HepG2 (cell line): ENCODE results near the gene STK24. TPM values are rescaled to one million over a fixed set of nuclear protein-coding genes. Genes with fewer than 3 reads are reported as not detected.
A peak's percentile ranks its signal among the peaks of the same experiment; 100 is the strongest.

Source experiments
- ATAC-seq: fragments of 200-7000 bp; cut with Tn5 transposase; 3 replicates; pipeline ENCODE4 v1.9.1; 2020; ENCODE audit warnings: mild to moderate bottlenecking, moderate library complexity
- BruUV-seq: library from RNA; stranded (reverse); fragments of 400-500 nt; replicated peaks from 2 replicates; lab custom pipeline; 2021; lab: Mats Ljungman, UMichigan
- CTCF ChIA-PET: fragments of 300-600 bp; formaldehyde crosslinking; extraction: SDS; loops from one replicate; lab custom pipeline; 2021; ENCODE audit warnings: low total read pairs, inconsistent platforms, low intra/inter-chr PET ratio; lab: Yijun Ruan, JAX
- POLR2A ChIA-PET: fragments of 350-600 bp; sonication (Branson Sonifier 250); formaldehyde crosslinking; loops from one replicate; lab custom pipeline; 2020; ENCODE audit warnings: antibody characterized with exemption, inconsistent platforms; lab: Yijun Ruan, JAX
- DNase-seq: peaks from one replicate; pipeline ENCODE4 v3.0.0-alpha.2; 2015; ENCODE audit warnings: low spot score
- FAIRE-seq: peaks from 3 replicates; lab custom pipeline; 2011; peaks lifted over from hg19 to GRCh38; lab: Jason Lieb, UNC
- H2AFZ ChIP-seq: one replicate; pipeline ENCODE4 v1.6.1; 2011; ENCODE audit warnings: low read length, inconsistent platforms
- H3K27ac ChIP-seq: fragments of 300-600 bp; 3 replicates; pipeline ENCODE4 v1.8.0; 2011; ENCODE audit warnings: mixed run types, mild to moderate bottlenecking, mixed read lengths, low read length, inconsistent platforms; ENCODE audit not compliant: insufficient read depth; ENCODE audit errors: extremely low read length
- H3K27me3 ChIP-seq, 2 experiments: fragments of 200-600 bp in 1 of 2; 2 replicates in 1 of 2; 3 replicates in 1 of 2; pipeline versions ENCODE4 v1.6.0 to v1.8.0; 2011; ENCODE audit warnings: low read length in 2 of 2, mild to moderate bottlenecking in 2 of 2, moderate library complexity in 2 of 2, inconsistent platforms in 1 of 2; ENCODE audit not compliant: insufficient read depth in 2 of 2, control insufficient read depth in 1 of 2
- H3K36me3 ChIP-seq, 2 experiments: fragments of 200-600 bp in 1 of 2; replicated peaks in 1 of 2; 2 replicates in 1 of 2; 3 replicates in 1 of 2; pipeline versions ENCODE4 v1.5.1 to v1.8.0; 2011; ENCODE audit warnings: low read length in 2 of 2, inconsistent platforms in 1 of 2; ENCODE audit not compliant: insufficient read depth in 2 of 2, control insufficient read depth in 1 of 2
- H3K4me1 ChIP-seq: 2 replicates; pipeline ENCODE4 v1.5.1; 2012; ENCODE audit warnings: low read length, inconsistent platforms; ENCODE audit not compliant: insufficient read depth
- H3K4me2 ChIP-seq: 2 replicates; pipeline ENCODE4 v1.6.0; 2011; ENCODE audit warnings: low read depth, low read length, inconsistent platforms
- H3K4me3 ChIP-seq, 3 experiments: fragments of 200-600 bp in 1 of 3; sonication (generic), shearing (Covaris generic) in 1 of 3; replicated peaks in 1 of 3; 2 replicates each; pipeline ENCODE4 v1.5.1; 2011 to 2016; ENCODE audit warnings: low read length in 3 of 3, inconsistent platforms in 2 of 3, low read depth in 2 of 3, mild to moderate bottlenecking in 2 of 3, control low read depth in 1 of 3, mixed read lengths in 1 of 3; ENCODE audit not compliant: insufficient read depth in 1 of 3
- H3K79me2 ChIP-seq: one replicate; pipeline ENCODE4 v1.6.1; 2011; ENCODE audit warnings: low read length, inconsistent platforms; ENCODE audit not compliant: insufficient read depth
- H3K9ac ChIP-seq: 2 replicates; pipeline ENCODE4 v1.6.0; 2011; ENCODE audit warnings: mild to moderate bottlenecking, low read depth, low read length, inconsistent platforms; ENCODE audit not compliant: insufficient read depth
- H3K9me3 ChIP-seq: 2 replicates; pipeline ENCODE4 v1.5.1; 2012; ENCODE audit warnings: mild to moderate bottlenecking, low read length
- H4K20me1 ChIP-seq: 2 replicates; pipeline ENCODE4 v1.6.0; 2011; ENCODE audit warnings: inconsistent platforms, mild to moderate bottlenecking, low read length, moderate library complexity; ENCODE audit not compliant: insufficient read depth
- RBM22 ChIP-seq: fragments of 200-400 bp; formaldehyde crosslinking; optimal IDR thresholded peaks from 2 replicates; pipeline ENCODE3; 2017; ENCODE audit warnings: mild to moderate bottlenecking, low read length, moderate library complexity
- STAG1 ChIP-seq: sonication (generic); formaldehyde crosslinking; IDR thresholded peaks from 2 replicates; pipeline ENCODE4 v1.4.0; 2020; ENCODE audit warnings: missing genetic modification reagents
- ZFP36L2 ChIP-seq: sonication (generic); formaldehyde crosslinking; IDR thresholded peaks from 2 replicates; pipeline ENCODE4 v1.4.0; 2020; ENCODE audit warnings: missing genetic modification reagents
- WGBS: methylation state at CpG from one replicate; pipeline ENCODE4 v1.1.6; 2017; ENCODE audit warnings: low lambda C conversion rate; 5-methylcytosine and 5-hydroxymethylcytosine counted together
- in situ Hi-C: cut with HindIII; loops from 2 replicates; pipeline ENCODE4 v1.10.0; 2017; ENCODE audit warnings: low pct_unique_long_range_greater_than_20kb; ENCODE audit not compliant: extremely low pct_ligation_motif_present
- intact Hi-C: fragments of 100-400 bp; cut with micrococcal nuclease; formaldehyde crosslinking; loops from one replicate; pipeline ENCODE4 v1.10.0; 2022; ENCODE audit not compliant: unreplicated experiment
- polyA plus RNA-seq, 8 experiments: library from polyadenylated mRNA; depleted of rRNA in 3 of 8; stranded (reverse) in 7 of 8; unstranded in 1 of 8; fragments of >200 nt; fragmentation: Illumina TruSeq in 4 of 8; extraction: Trizol in 4 of 8; gene quantifications; 2 replicates each; pipeline versions ENCODE4 v1.2.1 to v1.2.3, GENCODE V29; 2011 to 2016; ENCODE audit warnings: low read depth in 4 of 8, missing spikeins in 1 of 8, mixed read lengths in 1 of 8; ENCODE audit not compliant: insufficient read depth in 1 of 8
- total RNA-seq, 5 experiments: library from RNA; depleted of rRNA; stranded (reverse); fragments of >200 nt; fragmentation: Illumina TruSeq; extraction: Trizol; gene quantifications; 2 replicates each; pipeline ENCODE4 v1.2.3, GENCODE V29; 2016; ENCODE audit warnings: low read depth in 1 of 5
- TF ChIP-seq, protein P1 (sequence below): sonication (generic); formaldehyde crosslinking; IDR thresholded peaks from 2 replicates; pipeline ENCODE4 v1.5.1; 2020; ENCODE audit warnings: mild to moderate bottlenecking, missing genetic modification reagents, moderate library complexity

The STK24 gene
- total and polyA plus RNA-seq, 2 of the 13 experiments (the other 11 are each of a cell fraction or from before 2014, with no cell fraction given), result 51.3 to 73.0 TPM

- TF ChIP-seq, protein P1, sequence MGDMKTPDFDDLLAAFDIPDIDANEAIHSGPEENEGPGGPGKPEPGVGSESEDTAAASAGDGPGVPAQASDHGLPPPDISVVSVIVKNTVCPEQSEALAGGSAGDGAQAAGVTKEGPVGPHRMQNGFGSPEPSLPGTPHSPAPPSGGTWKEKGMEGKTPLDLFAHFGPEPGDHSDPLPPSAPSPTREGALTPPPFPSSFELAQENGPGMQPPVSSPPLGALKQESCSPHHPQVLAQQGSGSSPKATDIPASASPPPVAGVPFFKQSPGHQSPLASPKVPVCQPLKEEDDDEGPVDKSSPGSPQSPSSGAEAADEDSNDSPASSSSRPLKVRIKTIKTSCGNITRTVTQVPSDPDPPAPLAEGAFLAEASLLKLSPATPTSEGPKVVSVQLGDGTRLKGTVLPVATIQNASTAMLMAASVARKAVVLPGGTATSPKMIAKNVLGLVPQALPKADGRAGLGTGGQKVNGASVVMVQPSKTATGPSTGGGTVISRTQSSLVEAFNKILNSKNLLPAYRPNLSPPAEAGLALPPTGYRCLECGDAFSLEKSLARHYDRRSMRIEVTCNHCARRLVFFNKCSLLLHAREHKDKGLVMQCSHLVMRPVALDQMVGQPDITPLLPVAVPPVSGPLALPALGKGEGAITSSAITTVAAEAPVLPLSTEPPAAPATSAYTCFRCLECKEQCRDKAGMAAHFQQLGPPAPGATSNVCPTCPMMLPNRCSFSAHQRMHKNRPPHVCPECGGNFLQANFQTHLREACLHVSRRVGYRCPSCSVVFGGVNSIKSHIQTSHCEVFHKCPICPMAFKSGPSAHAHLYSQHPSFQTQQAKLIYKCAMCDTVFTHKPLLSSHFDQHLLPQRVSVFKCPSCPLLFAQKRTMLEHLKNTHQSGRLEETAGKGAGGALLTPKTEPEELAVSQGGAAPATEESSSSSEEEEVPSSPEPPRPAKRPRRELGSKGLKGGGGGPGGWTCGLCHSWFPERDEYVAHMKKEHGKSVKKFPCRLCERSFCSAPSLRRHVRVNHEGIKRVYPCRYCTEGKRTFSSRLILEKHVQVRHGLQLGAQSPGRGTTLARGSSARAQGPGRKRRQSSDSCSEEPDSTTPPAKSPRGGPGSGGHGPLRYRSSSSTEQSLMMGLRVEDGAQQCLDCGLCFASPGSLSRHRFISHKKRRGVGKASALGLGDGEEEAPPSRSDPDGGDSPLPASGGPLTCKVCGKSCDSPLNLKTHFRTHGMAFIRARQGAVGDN (CRISPR knock-in tag), result peak; percentile 38
- TF ChIP-seq RBM22, result peak; percentile 18
- peak; percentile 68 for TF ChIP-seq STAG1
Measured at GRCh38 chr13:98482476-98483444, 94.1 kb downstream of the STK24 start (continued).

- POLR2A ChIA-PET, result no interaction called here
Measured at GRCh38 chr13:98480915-98481877, 95.7 kb downstream of the STK24 start.

More at GRCh38 chr13:98480915-98481877, 95.7 kb downstream of the STK24 start:
- peaks cover 92% of the 10 kb centered on the region for H3K4me1 ChIP-seq
- no peak overlapping the region for H3K9ac ChIP-seq
- no peak for ATAC-seq
- CTCF ChIA-PET, result no interaction called here
- peaks cover 27% of the 10 kb centered on the region for H4K20me1 ChIP-seq
- in situ Hi-C loops (loop anchor here (5.0 kb wide), 1 partner anchor 171 kb away; no protein-coding TSS in a partner anchor), intact Hi-C loops (loop anchor here (5.0 kb wide), 1 partner anchor 171 kb away; no protein-coding TSS in a partner anchor)
- H2AFZ ChIP-seq, result no peak overlapping the region
- 94% methylated on average over 15 of the region's 15 CpGs for WGBS
- FAIRE-seq, result no peak
- no peak overlapping the region for H3K4me3 ChIP-seq
- no peak for DNase-seq
- H3K27me3 ChIP-seq, result no peaks in the 10 kb centered on the region
- no peaks in the 10 kb centered on the region for H3K9me3 ChIP-seq
- TF ChIP-seq ZFP36L2 (CRISPR knock-in tag) (no peak), RBM22 (peak; percentile 70)
- BruUV-seq, result no TSS peak
- H3K36me3 ChIP-seq, result peaks cover 10 to 14% of the 10 kb centered on the region in 2 experiments; a peak in 3 of 5 replicates
- no peak overlapping the region for H3K4me2 ChIP-seq
- no peak overlapping the region for H3K27ac ChIP-seq
- peaks cover 95% of the 10 kb centered on the region for H3K79me2 ChIP-seq
